ENCODE results near the gene EHMT2. TPM values are rescaled to one million over a fixed set of nuclear protein-coding genes. Genes with fewer than 3 reads are reported as not detected.

Gene EHMT2
- total RNA-seq, 1 experiment from 2014 or later = 65.7 TPM

DNA sequence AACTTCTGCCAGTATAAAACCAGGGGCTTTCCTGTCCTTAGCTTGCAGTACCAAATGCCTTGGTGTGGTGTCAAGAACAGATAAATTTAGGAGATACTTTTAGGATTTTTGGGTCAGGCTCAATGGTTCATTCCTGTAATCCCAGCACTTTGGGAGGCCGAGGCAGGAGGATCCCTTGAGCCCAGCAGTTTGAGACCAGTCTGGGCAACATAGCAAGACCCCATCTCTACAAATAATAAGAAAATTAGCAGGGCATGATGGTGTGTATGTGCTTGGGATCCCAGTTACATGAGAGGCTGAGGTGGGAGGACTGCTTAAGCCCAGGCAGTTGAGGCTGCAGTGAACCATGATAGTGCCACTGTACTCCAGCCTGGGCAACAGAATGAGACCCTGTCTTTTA is 7.5 kb upstream of the EHMT2 start:
- Mint-ChIP-seq H3K4me1 (ENCODE audit: low read depth, unreplicated experiment) (peaks cover 10% of the 10 kb centered on the region), H3K27me3 (ENCODE audit: insufficient read depth, unreplicated experiment) (no peaks in the 10 kb centered on the region), H3K9me3 (ENCODE audit: unreplicated experiment) (no peaks in the 10 kb centered on the region), H3K36me3 (ENCODE audit: insufficient read depth, unreplicated experiment) (peaks cover 16% of the 10 kb centered on the region), H3K4me3 (ENCODE audit: unreplicated experiment) (no peak overlapping the region), H3K27ac (ENCODE audit: unreplicated experiment) (no peak overlapping the region)
- CTCF ChIA-PET = no interaction called here
- DNase-seq = no peak
- H3K4me3 ChIP-seq (ENCODE audit: low read depth, low read length) = no peak overlapping the region
- no peaks in the 10 kb centered on the region for H3K27me3 ChIP-seq (replicated peaks; ENCODE audit: control insufficient read depth, insufficient read depth, low read length)
- no peaks in the 10 kb centered on the region for H3K9me3 ChIP-seq
- POLR2A ChIA-PET = interaction anchor here (0.5 kb wide), 1 partner anchor 8 kb away, joined by 3 read pairs; the partner anchor contains the start of gene EHMT2
- intact Hi-C loops (cut with micrococcal nuclease; ENCODE audit: unreplicated experiment) = no loop called here
- TF ChIP-seq, protein P1, sequence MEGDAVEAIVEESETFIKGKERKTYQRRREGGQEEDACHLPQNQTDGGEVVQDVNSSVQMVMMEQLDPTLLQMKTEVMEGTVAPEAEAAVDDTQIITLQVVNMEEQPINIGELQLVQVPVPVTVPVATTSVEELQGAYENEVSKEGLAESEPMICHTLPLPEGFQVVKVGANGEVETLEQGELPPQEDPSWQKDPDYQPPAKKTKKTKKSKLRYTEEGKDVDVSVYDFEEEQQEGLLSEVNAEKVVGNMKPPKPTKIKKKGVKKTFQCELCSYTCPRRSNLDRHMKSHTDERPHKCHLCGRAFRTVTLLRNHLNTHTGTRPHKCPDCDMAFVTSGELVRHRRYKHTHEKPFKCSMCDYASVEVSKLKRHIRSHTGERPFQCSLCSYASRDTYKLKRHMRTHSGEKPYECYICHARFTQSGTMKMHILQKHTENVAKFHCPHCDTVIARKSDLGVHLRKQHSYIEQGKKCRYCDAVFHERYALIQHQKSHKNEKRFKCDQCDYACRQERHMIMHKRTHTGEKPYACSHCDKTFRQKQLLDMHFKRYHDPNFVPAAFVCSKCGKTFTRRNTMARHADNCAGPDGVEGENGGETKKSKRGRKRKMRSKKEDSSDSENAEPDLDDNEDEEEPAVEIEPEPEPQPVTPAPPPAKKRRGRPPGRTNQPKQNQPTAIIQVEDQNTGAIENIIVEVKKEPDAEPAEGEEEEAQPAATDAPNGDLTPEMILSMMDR (IDR thresholded peaks at IDR 0.05; ENCODE audit: insufficient read depth in 1 of 2, low read depth in 1 of 2, low read length in 1 of 2, severe bottlenecking in 1 of 2, unreplicated experiment in 1 of 2) = no peak
- no TSS peak for BruUV-seq (replicated peaks)
- H3K36me3 ChIP-seq (ENCODE audit: control insufficient read depth, insufficient read depth, low read length) = no peaks in the 10 kb centered on the region
- H3K4me1 ChIP-seq = peaks cover 19% of the 10 kb centered on the region

DNA sequence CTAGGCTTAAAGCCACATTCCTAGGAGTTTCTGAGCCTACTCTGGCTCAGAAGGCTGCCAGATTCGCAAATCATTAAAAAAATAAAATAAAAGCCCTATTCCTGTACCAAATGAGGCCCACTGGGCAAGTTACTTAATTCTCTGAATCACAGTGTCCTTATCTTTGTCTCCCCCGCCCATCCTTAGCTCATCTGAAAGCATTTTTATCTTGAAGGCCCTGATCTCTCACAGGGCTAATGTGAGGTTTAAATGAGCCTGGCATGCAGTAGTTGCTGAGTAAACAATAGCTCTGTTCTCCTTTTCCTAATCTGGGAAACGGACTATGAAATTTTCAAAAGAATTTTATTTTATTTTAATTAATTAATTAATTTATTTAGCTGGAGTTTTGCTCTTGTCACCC is 6.5 kb upstream of the EHMT2 start:
- no peak overlapping the region for H3K4me3 Mint-ChIP-seq (ENCODE audit: unreplicated experiment)
- intact Hi-C loops (cut with micrococcal nuclease; ENCODE audit: unreplicated experiment) = loop anchor here (2.0 to 5.0 kb wide), 2 partner anchors 37 to 213 kb away; no protein-coding TSS in a partner anchor

DNA sequence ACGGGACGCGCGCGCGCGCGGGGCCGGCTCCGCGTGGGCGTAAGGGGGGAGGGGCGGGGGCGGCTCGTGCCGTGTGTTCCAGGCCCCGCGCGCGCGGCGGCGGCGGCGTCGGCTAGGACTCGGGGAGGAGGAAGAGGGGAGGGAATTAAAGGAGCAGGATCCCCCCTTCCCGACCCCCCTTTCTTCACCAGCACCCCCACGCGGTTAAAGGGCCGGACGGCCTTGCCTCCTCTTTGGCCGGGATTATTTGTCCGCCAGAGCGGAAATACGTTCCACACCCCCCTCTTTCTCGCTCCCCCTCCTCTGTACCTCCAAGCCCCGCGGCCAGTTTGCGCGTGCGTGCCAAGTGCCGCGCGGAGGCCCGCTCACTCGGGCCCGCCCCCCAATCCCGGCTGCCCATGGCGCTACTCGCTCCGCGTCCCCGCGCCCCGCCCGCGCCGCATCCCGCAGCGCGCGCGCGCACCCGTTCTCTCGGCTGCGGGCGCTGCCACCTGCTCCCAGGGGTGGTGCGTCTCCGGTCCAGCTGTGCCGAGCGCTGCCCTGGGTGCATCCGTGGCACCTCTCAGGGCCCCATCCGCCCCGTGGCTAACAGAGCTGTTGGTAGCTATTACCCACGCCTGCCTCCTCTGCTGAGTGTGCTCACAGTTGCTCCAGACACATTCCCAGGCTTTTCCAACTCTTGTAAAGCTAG is 4.6 kb upstream of the EHMT2 start, which contains the start of gene ZBTB12:
TSS of gene ZBTB12 (minus strand) at position 134 of the 691 bp plus-strand sequence. CDS start 781 bp downstream, outside the sequence.
- DNase-seq = peak; percentile 92 to 94
- intact Hi-C loops (cut with micrococcal nuclease; ENCODE audit: unreplicated experiment) = loop anchor here (1.0 to 5.0 kb wide), 3 partner anchors 39 to 215 kb away; no protein-coding TSS in a partner anchor
- CTCF ChIA-PET = interaction anchor here (0.6 to 1.2 kb wide), 2 partner anchors 15 to 50 kb away, joined by 6 to 10 read pairs; no protein-coding TSS in a partner anchor
- no peaks in the 10 kb centered on the region for H3K27me3 ChIP-seq (replicated peaks; ENCODE audit: control insufficient read depth, insufficient read depth, low read length)
- TF ChIP-seq, protein P1 (IDR thresholded peaks at IDR 0.05; ENCODE audit: insufficient read depth in 1 of 2, low read depth in 1 of 2, low read length in 1 of 2, severe bottlenecking in 1 of 2, unreplicated experiment in 1 of 2) = no peak
- Mint-ChIP-seq H3K9me3 (ENCODE audit: unreplicated experiment) (no peaks in the 10 kb centered on the region), H3K4me3 (ENCODE audit: unreplicated experiment) (peak within 1 kb of the TSS; percentile 73), H3K36me3 (ENCODE audit: insufficient read depth, unreplicated experiment) (peaks cover 30% of the 10 kb centered on the region), H3K27ac (ENCODE audit: unreplicated experiment) (peak within 1 kb of the TSS; percentile 58), H3K27me3 (ENCODE audit: insufficient read depth, unreplicated experiment) (no peaks in the 10 kb centered on the region), H3K4me1 (ENCODE audit: low read depth, unreplicated experiment) (peaks cover 20% of the 10 kb centered on the region)
- peak within 1 kb of the TSS; percentile 68 for H3K4me3 ChIP-seq (ENCODE audit: low read depth, low read length)
- H3K9me3 ChIP-seq = no peaks in the 10 kb centered on the region
- no TSS peak for BruUV-seq (replicated peaks)
- H3K4me1 ChIP-seq = peaks cover 19% of the 10 kb centered on the region
- H3K36me3 ChIP-seq (ENCODE audit: control insufficient read depth, insufficient read depth, low read length) = no peaks in the 10 kb centered on the region
- POLR2A ChIA-PET = interaction anchor here (0.7 to 1.2 kb wide), 3 partner anchors 19 to 57 kb away, joined by 3 to 4 read pairs (median 3); partner anchors contain the start of genes CFB and SKIC2

More for the DNA sequence above, 6.5 kb upstream of the EHMT2 start:
- H3K4me1 ChIP-seq = peaks cover 19% of the 10 kb centered on the region
- H3K9me3 ChIP-seq = no peaks in the 10 kb centered on the region
- Mint-ChIP-seq H3K9me3 (ENCODE audit: unreplicated experiment) (no peaks in the 10 kb centered on the region), H3K27ac (ENCODE audit: unreplicated experiment) (no peak overlapping the region), H3K4me1 (ENCODE audit: low read depth, unreplicated experiment) (peaks cover 18% of the 10 kb centered on the region), H3K36me3 (ENCODE audit: insufficient read depth, unreplicated experiment) (peaks cover 23% of the 10 kb centered on the region), H3K27me3 (ENCODE audit: insufficient read depth, unreplicated experiment) (no peaks in the 10 kb centered on the region)
- TF ChIP-seq, protein P1 (IDR thresholded peaks at IDR 0.05; ENCODE audit: insufficient read depth in 1 of 2, low read depth in 1 of 2, low read length in 1 of 2, severe bottlenecking in 1 of 2, unreplicated experiment in 1 of 2) = no peak
- BruUV-seq (replicated peaks) = no TSS peak
- no peaks in the 10 kb centered on the region for H3K27me3 ChIP-seq (replicated peaks; ENCODE audit: control insufficient read depth, insufficient read depth, low read length)
- H3K4me3 ChIP-seq (ENCODE audit: low read depth, low read length) = no peak overlapping the region
- ChIA-PET CTCF (interaction anchor here (1.0 kb wide), 1 partner anchor 49 kb away, joined by 3 read pairs; no protein-coding TSS in a partner anchor), POLR2A (no interaction called here)
- no peaks in the 10 kb centered on the region for H3K36me3 ChIP-seq (ENCODE audit: control insufficient read depth, insufficient read depth, low read length)
- no peak for DNase-seq

All from Caco-2 (cell line).